ENCODE measurements around the gene FHOD3. TPM values are rescaled to one million over a fixed set of nuclear protein-coding genes. Genes with fewer than 3 reads are reported as not detected.

Gene FHOD3
- total and polyA plus RNA-seq, 2 of the 13 experiments (the other 11 are each of a cell fraction or from before 2014, with no cell fraction given), result 0.07 TPM; not detected in 1

DNA sequence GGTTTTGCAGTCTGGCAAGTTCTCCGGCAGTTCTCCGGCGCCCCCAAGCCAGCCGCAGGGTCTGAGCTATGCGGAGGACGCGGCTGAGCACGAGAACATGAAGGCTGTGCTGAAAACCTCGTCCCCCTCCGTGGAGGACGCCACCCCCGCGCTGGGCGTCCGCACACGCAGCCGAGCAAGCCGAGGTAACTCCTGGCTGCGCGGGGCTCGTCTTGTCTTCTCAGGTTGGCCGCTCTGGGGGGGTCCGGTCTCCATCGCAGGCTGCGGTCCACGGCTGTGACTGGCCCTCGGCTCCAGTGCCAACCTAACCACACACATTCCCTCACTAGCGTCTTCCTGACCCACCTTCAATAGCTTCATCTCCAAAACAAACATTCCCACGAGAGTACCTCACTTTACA lies 463.1 kb downstream of the FHOD3 start:
- in situ Hi-C loops (cut with HindIII; ENCODE audit: extremely low pct_ligation_motif_present, low pct_unique_long_range_greater_than_20kb), result no loop called here
- DNase-seq (ENCODE audit: low spot score), result no peak
- Histone ChIP-seq H3K9me3 (ENCODE audit: low read length) (no peaks in the 10 kb centered on the region), H3K79me2 (ENCODE audit: insufficient read depth, low read length) (no peaks in the 10 kb centered on the region), H3K27me3 (ENCODE audit: control insufficient read depth in 1 of 2, insufficient read depth in 2 of 2, low read length in 2 of 2) (no peaks in the 10 kb centered on the region), H3K36me3 (replicated peaks in 1 of 2; ENCODE audit: control insufficient read depth in 1 of 2, insufficient read depth in 2 of 2, low read length in 2 of 2) (no peaks in the 10 kb centered on the region), H3K27ac (ENCODE audit: extremely low read length, insufficient read depth, low read length) (no peak overlapping the region), H3K4me1 (ENCODE audit: insufficient read depth, low read length) (0 out of 2 replicates have a peak, but pooled peaks cover 6% of the 10 kb centered on the region), H4K20me1 (ENCODE audit: insufficient read depth, low read length) (no peaks in the 10 kb centered on the region), H3K4me3 (replicated peaks in 1 of 3; ENCODE audit: insufficient read depth in 1 of 3, low read depth in 2 of 3, low read length in 3 of 3) (no peak overlapping the region), H3K4me2 (ENCODE audit: low read depth, low read length) (no peak overlapping the region), H3K9ac (ENCODE audit: insufficient read depth, low read depth, low read length) (no peak overlapping the region), H2AFZ (ENCODE audit: low read length) (no peak overlapping the region)
- WGBS (ENCODE audit: low lambda C conversion rate), result 75% methylated on average over 15 of the region's 29 CpGs
- no peak for ATAC-seq
- ChIA-PET POLR2A (no interaction called here), CTCF (ENCODE audit: low intra/inter-chr PET ratio, low total read pairs) (no interaction called here)
- no peak for FAIRE-seq
- intact Hi-C loops (cut with micrococcal nuclease; ENCODE audit: unreplicated experiment), result no loop called here
- no TSS peak for BruUV-seq (replicated peaks)
- TF ChIP-seq ATF7 (IDR thresholded peaks at IDR 0.05), result no peak
- TF ChIP-seq ATF7 (CRISPR knock-in tag; IDR thresholded peaks at IDR 0.05), result no peak
- TF ChIP-seq, protein P1, sequence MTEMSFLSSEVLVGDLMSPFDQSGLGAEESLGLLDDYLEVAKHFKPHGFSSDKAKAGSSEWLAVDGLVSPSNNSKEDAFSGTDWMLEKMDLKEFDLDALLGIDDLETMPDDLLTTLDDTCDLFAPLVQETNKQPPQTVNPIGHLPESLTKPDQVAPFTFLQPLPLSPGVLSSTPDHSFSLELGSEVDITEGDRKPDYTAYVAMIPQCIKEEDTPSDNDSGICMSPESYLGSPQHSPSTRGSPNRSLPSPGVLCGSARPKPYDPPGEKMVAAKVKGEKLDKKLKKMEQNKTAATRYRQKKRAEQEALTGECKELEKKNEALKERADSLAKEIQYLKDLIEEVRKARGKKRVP (CRISPR knock-in tag; IDR thresholded peaks at IDR 0.05), result no peak
- TF ChIP-seq ZNF777 (CRISPR knock-in tag; IDR thresholded peaks at IDR 0.05), result no peak
- TF ChIP-seq ZNF263 (CRISPR knock-in tag; IDR thresholded peaks at IDR 0.05), result no peak
- TF ChIP-seq, protein P2, sequence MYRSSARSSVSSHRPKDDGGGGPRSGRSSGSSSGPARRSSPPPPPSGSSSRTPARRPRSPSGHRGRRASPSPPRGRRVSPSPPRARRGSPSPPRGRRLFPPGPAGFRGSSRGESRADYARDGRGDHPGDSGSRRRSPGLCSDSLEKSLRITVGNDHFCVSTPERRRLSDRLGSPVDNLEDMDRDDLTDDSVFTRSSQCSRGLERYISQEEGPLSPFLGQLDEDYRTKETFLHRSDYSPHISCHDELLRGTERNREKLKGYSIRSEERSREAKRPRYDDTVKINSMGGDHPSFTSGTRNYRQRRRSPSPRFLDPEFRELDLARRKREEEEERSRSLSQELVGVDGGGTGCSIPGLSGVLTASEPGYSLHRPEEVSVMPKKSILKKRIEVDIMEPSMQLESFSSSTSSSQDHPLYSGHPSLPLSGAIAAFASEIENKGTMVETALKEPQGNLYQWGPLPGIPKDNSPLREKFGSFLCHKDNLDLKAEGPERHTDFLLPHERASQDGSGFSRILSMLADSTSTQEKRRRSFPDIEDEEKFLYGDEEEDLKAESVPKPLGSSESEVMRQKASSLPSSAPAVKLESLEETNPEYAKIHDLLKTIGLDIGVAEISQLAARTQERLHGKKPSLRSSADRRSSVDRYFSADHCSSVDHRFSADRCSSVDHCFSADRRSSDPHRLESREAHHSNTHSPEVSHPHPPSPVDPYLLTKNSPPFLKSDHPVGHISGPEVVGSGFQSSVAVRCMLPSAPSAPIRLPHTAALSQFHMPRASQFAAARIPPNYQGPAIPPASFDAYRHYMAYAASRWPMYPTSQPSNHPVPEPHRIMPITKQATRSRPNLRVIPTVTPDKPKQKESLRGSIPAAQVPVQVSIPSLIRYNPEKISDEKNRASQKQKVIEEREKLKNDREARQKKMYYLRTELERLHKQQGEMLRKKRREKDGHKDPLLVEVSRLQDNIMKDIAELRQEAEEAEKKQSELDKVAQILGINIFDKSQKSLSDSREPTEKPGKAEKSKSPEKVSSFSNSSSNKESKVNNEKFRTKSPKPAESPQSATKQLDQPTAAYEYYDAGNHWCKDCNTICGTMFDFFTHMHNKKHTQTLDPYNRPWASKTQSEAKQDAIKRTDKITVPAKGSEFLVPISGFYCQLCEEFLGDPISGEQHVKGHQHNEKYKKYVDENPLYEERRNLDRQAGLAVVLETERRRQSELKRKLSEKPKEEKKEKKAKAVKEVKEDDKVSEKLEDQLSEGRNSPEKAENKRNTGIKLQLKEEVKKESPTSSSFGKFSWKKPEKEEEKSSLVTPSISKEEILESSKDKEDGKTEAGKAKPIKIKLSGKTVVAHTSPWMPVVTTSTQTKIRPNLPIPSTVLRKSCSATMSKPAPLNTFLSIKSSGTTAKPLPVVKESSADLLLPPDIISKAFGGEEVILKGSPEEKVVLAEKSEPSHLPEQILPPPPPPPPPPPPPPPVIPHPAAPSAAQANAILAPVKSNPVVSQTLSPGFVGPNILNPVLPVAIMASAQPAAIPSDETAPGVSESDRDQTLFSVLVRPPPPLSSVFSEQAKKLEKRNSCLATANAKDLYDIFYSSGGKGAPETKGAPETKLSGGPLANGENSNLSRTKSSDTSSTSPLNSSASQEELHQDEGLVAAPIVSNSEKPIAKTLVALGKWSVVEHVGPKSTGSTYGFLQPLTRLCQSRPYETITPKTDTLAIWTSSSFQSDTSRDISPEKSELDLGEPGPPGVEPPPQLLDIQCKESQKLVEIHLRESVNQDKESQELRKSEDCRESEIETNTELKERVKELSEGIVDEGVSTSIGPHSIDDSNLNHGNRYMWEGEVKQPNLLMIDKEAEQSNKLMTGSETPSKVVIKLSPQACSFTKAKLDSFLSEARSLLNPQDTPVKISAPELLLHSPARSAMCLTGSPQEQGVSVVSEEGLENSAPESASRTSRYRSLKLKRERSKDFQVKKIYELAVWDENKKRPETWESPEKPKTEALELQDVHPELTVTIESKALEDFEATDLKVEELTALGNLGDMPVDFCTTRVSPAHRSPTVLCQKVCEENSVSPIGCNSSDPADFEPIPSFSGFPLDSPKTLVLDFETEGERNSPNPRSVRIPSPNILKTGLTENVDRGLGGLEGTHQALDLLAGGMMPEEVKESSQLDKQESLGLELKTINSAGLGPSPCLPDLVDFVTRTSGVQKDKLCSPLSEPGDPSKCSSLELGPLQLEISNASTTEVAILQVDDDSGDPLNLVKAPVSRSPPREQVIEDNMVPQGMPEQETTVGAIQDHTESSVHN (CRISPR knock-in tag; IDR thresholded peaks at IDR 0.05), result no peak
- TF ChIP-seq ZNF772 (CRISPR knock-in tag; IDR thresholded peaks at IDR 0.05), result no peak
- TF ChIP-seq, protein P3, sequence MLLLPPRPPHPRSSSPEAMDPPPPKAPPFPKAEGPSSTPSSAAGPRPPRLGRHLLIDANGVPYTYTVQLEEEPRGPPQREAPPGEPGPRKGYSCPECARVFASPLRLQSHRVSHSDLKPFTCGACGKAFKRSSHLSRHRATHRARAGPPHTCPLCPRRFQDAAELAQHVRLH (CRISPR knock-in tag; IDR thresholded peaks at IDR 0.05; ENCODE audit: borderline replicate concordance, low read depth), result no peak
- TF ChIP-seq NRL (CRISPR knock-in tag; IDR thresholded peaks at IDR 0.05; ENCODE audit: borderline replicate concordance), result no peak
- TF ChIP-seq ZNF12 (CRISPR knock-in tag; IDR thresholded peaks at IDR 0.05), result no peak
- TF ChIP-seq ZNF3 (CRISPR knock-in tag; IDR thresholded peaks at IDR 0.05), result no peak
- no peak for TF ChIP-seq FOXK1 (CRISPR knock-in tag; IDR thresholded peaks at IDR 0.05; ENCODE audit: borderline replicate concordance, low read depth)
- TF ChIP-seq IKZF1 (IDR thresholded peaks at IDR 0.05), result no peak
- TF ChIP-seq ZBTB20 (CRISPR knock-in tag; IDR thresholded peaks at IDR 0.05; ENCODE audit: borderline replicate concordance, low read depth), result no peak
- no peak for TF ChIP-seq MEIS2 (CRISPR knock-in tag; IDR thresholded peaks at IDR 0.05)
- TF ChIP-seq, protein P4, sequence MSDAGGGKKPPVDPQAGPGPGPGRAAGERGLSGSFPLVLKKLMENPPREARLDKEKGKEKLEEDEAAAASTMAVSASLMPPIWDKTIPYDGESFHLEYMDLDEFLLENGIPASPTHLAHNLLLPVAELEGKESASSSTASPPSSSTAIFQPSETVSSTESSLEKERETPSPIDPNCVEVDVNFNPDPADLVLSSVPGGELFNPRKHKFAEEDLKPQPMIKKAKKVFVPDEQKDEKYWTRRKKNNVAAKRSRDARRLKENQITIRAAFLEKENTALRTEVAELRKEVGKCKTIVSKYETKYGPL (CRISPR knock-in tag; IDR thresholded peaks at IDR 0.05), result no peak

Measured in HepG2 (cell line).